ENCODE data around the gene CENPM.

CENPM gene

GRCh38 chr22:41946629-41947423, at the start of gene CENPM:
CENPM (minus strand) TSS chr22:41947152; CDS start chr22:41947076, 76 bp downstream.
- no peaks in the 10 kb centered on the region for H3K9me3 Mint-ChIP-seq
- H3K27ac Mint-ChIP-seq, result peak within 1 kb of the TSS; percentile 89
- H3K4me1 Mint-ChIP-seq (ENCODE audit: low read depth), result peaks cover 58% of the 10 kb centered on the region
- H3K4me3 Mint-ChIP-seq, result peak within 1 kb of the TSS; percentile 95
- H3K27me3 Mint-ChIP-seq, result no peaks in the 10 kb centered on the region
- peaks cover 37% of the 10 kb centered on the region for H3K36me3 Mint-ChIP-seq (ENCODE audit: low read depth)

- H3K4me1 Mint-ChIP-seq (ENCODE audit: low read depth), result peaks cover 21% of the 10 kb centered on the region
- H3K9me3 Mint-ChIP-seq, result peaks cover 3% of the 10 kb centered on the region
- no peaks in the 10 kb centered on the region for H3K36me3 Mint-ChIP-seq (ENCODE audit: low read depth)
- H3K27me3 Mint-ChIP-seq, result peaks cover 7% of the 10 kb centered on the region
- no peak overlapping the region for H3K27ac Mint-ChIP-seq
- no peak overlapping the region for H3K4me3 Mint-ChIP-seq
Observed at GRCh38 chr22:41995211-41995610, 48.3 kb upstream of the CENPM start.

- peaks cover 10% of the 10 kb centered on the region for H3K27me3 Mint-ChIP-seq
- H3K4me3 Mint-ChIP-seq, result no peak overlapping the region
- H3K36me3 Mint-ChIP-seq (ENCODE audit: low read depth), result no peaks in the 10 kb centered on the region
- no peaks in the 10 kb centered on the region for H3K9me3 Mint-ChIP-seq
- H3K4me1 Mint-ChIP-seq (ENCODE audit: low read depth), result no peaks in the 10 kb centered on the region
- H3K27ac Mint-ChIP-seq, result no peak overlapping the region
Observed at GRCh38 chr22:41992496-41992895, 45.5 kb upstream of the CENPM start.

GRCh38 chr22:41991111-41991510, 44.2 kb upstream of the CENPM start:
- no peaks in the 10 kb centered on the region for H3K9me3 Mint-ChIP-seq
- H3K36me3 Mint-ChIP-seq (ENCODE audit: low read depth), result no peaks in the 10 kb centered on the region
- no peak overlapping the region for H3K4me3 Mint-ChIP-seq
- H3K4me1 Mint-ChIP-seq (ENCODE audit: low read depth), result no peaks in the 10 kb centered on the region
- no peak overlapping the region for H3K27ac Mint-ChIP-seq
- peaks cover 10% of the 10 kb centered on the region for H3K27me3 Mint-ChIP-seq

GRCh38 chr22:41989246-41989645, 42.3 kb upstream of the CENPM start:
- Mint-ChIP-seq H3K4me3 (no peak overlapping the region), H3K9me3 (no peaks in the 10 kb centered on the region), H3K4me1 (ENCODE audit: low read depth) (no peaks in the 10 kb centered on the region), H3K27ac (no peak overlapping the region), H3K27me3 (peaks cover 10% of the 10 kb centered on the region), H3K36me3 (ENCODE audit: low read depth) (no peaks in the 10 kb centered on the region)

GRCh38 chr22:41987276-41987675, 40.3 kb upstream of the CENPM start:
- no peak overlapping the region for H3K4me3 Mint-ChIP-seq
- no peaks in the 10 kb centered on the region for H3K9me3 Mint-ChIP-seq
- H3K27ac Mint-ChIP-seq, result no peak overlapping the region
- peaks cover 6% of the 10 kb centered on the region for H3K27me3 Mint-ChIP-seq
- H3K4me1 Mint-ChIP-seq (ENCODE audit: low read depth), result no peaks in the 10 kb centered on the region
- H3K36me3 Mint-ChIP-seq (ENCODE audit: low read depth), result no peaks in the 10 kb centered on the region

- Mint-ChIP-seq H3K9me3 (no peaks in the 10 kb centered on the region), H3K4me3 (no peak overlapping the region), H3K27me3 (peaks cover 3% of the 10 kb centered on the region), H3K4me1 (ENCODE audit: low read depth) (no peaks in the 10 kb centered on the region), H3K27ac (no peak overlapping the region), H3K36me3 (ENCODE audit: low read depth) (no peaks in the 10 kb centered on the region)
Observed at GRCh38 chr22:41983513-41984405, 36.8 kb upstream of the CENPM start.

GRCh38 chr22:41982865-41983264, 35.9 kb upstream of the CENPM start:
- Mint-ChIP-seq H3K9me3 (no peaks in the 10 kb centered on the region), H3K4me1 (ENCODE audit: low read depth) (no peaks in the 10 kb centered on the region), H3K27ac (no peak overlapping the region), H3K27me3 (peaks cover 4% of the 10 kb centered on the region), H3K4me3 (no peak overlapping the region), H3K36me3 (ENCODE audit: low read depth) (no peaks in the 10 kb centered on the region)

GRCh38 chr22:41979423-41980250, 32.7 kb upstream of the CENPM start:
- Mint-ChIP-seq H3K27ac (no peak overlapping the region), H3K27me3 (peaks cover 29% of the 10 kb centered on the region), H3K9me3 (no peaks in the 10 kb centered on the region), H3K36me3 (ENCODE audit: low read depth) (no peaks in the 10 kb centered on the region), H3K4me3 (no peak overlapping the region), H3K4me1 (ENCODE audit: low read depth) (peaks cover 5% of the 10 kb centered on the region)

GRCh38 chr22:41978732-41979131, 31.8 kb upstream of the CENPM start:
- peaks cover 5% of the 10 kb centered on the region for H3K4me1 Mint-ChIP-seq (ENCODE audit: low read depth)
- peaks cover 34% of the 10 kb centered on the region for H3K27me3 Mint-ChIP-seq
- no peak overlapping the region for H3K4me3 Mint-ChIP-seq
- no peaks in the 10 kb centered on the region for H3K9me3 Mint-ChIP-seq
- no peaks in the 10 kb centered on the region for H3K36me3 Mint-ChIP-seq (ENCODE audit: low read depth)
- no peak overlapping the region for H3K27ac Mint-ChIP-seq

- Mint-ChIP-seq H3K27ac (no peak overlapping the region), H3K4me1 (ENCODE audit: low read depth) (peaks cover 5% of the 10 kb centered on the region), H3K9me3 (no peaks in the 10 kb centered on the region), H3K4me3 (peak overlapping the region; percentile 41), H3K27me3 (peaks cover 45% of the 10 kb centered on the region), H3K36me3 (ENCODE audit: low read depth) (no peaks in the 10 kb centered on the region)
Observed at GRCh38 chr22:41976961-41977566, 30.1 kb upstream of the CENPM start.

GRCh38 chr22:41976070-41976901, 29.3 kb upstream of the CENPM start:
- peak overlapping the region; percentile 55 for H3K4me3 Mint-ChIP-seq
- H3K27me3 Mint-ChIP-seq, result peaks cover 46% of the 10 kb centered on the region
- no peaks in the 10 kb centered on the region for H3K9me3 Mint-ChIP-seq
- no peak overlapping the region for H3K27ac Mint-ChIP-seq
- H3K36me3 Mint-ChIP-seq (ENCODE audit: low read depth), result no peaks in the 10 kb centered on the region
- peaks cover 5% of the 10 kb centered on the region for H3K4me1 Mint-ChIP-seq (ENCODE audit: low read depth)

GRCh38 chr22:41975299-41976069, 28.5 kb upstream of the CENPM start:
- H3K27ac Mint-ChIP-seq, result no peak overlapping the region
- H3K4me1 Mint-ChIP-seq (ENCODE audit: low read depth), result peaks cover 5% of the 10 kb centered on the region
- H3K36me3 Mint-ChIP-seq (ENCODE audit: low read depth), result no peaks in the 10 kb centered on the region
- peak overlapping the region; percentile 55 for H3K4me3 Mint-ChIP-seq
- H3K27me3 Mint-ChIP-seq, result peaks cover 46% of the 10 kb centered on the region
- H3K9me3 Mint-ChIP-seq, result no peaks in the 10 kb centered on the region

Measured in stimulated activated naive CD8-positive, alpha-beta T cell treated with anti-CD3 and anti-CD28 coated beads, Interleukin-15, Interleukin-2, amounts not matched to agents 100 ng/mL and 50 ng/mL, for 24 hours (primary cell).